ENCODE results near the gene C19orf25. TPM values are rescaled to one million over a fixed set of nuclear protein-coding genes. Genes with fewer than 3 reads are reported as not detected.

Gene C19orf25
- polyA plus RNA-seq, 1 of the 3 experiments (the other 2 are of a cell fraction): 25.3 TPM

GRCh38 chr19:1449467-1450442 lies 29.3 kb downstream of the C19orf25 start, which contains the start of gene APC2 (continued):
- TF ChIP-seq REST (IDR thresholded peaks at IDR 0.05; ENCODE audit: low read depth, low read length): no peak
- no peak for TF ChIP-seq FOXJ3 (CRISPR knock-in tag; IDR thresholded peaks at IDR 0.05)
- TF ChIP-seq POLR2AphosphoS5 (IDR thresholded peaks at IDR 0.05; ENCODE audit: low read depth, low read length): no peak
- TF ChIP-seq MEF2A (IDR thresholded peaks at IDR 0.05; ENCODE audit: borderline replicate concordance, low read depth): no peak
- TF ChIP-seq PBX3 (IDR thresholded peaks at IDR 0.05): 0 out of 2 replicates have a peak, but pooled peaks have one; percentile 13
- peak; percentile 62 for TF ChIP-seq CHD2 (IDR thresholded peaks at IDR 0.05; ENCODE audit: low read length, partially characterized antibody)
- TF ChIP-seq CTCF (IDR thresholded peaks at IDR 0.05): no peak
- TF ChIP-seq SMC3 (IDR thresholded peaks at IDR 0.05; ENCODE audit: low read depth, low read length): no peak

- Histone ChIP-seq H4K20me1 (ENCODE audit: insufficient read depth) (peaks cover 41% of the 10 kb centered on the region), H3K27me3 (ENCODE audit: insufficient read depth) (no peaks in the 10 kb centered on the region), H2AFZ (ENCODE audit: low read depth) (no peak overlapping the region), H3K79me2 (ENCODE audit: insufficient read depth) (no peaks in the 10 kb centered on the region), H3K9ac (no peak overlapping the region), H3K36me3 (replicated peaks in 1 of 2; ENCODE audit: control insufficient read depth in 1 of 2, insufficient read depth in 2 of 2, low read length in 1 of 2) (peaks cover 0 to 5% of the 10 kb centered on the region in 2 experiments), H3K4me1 (ENCODE audit: control insufficient read depth in 1 of 2, insufficient read depth in 2 of 2, low read depth in 1 of 2, low read length in 1 of 2) (peaks cover 3 to 46% of the 10 kb centered on the region in 2 experiments; a peak in 2 of 4 replicates), H3K9me3 (no peaks in the 10 kb centered on the region), H3K9me2 (no peaks in the 10 kb centered on the region), H3K27ac (ENCODE audit: low read depth in 2 of 2, low read length in 1 of 2) (no peak overlapping the region), H3K4me2 (no peak overlapping the region), H3F3A (replicated peaks; ENCODE audit: insufficient read depth) (peaks cover 30% of the 10 kb centered on the region), H3K4me3 (ENCODE audit: low read depth in 2 of 2, low read length in 1 of 2) (no peak overlapping the region)
- TF ChIP-seq POLR2AphosphoS5 (IDR thresholded peaks at IDR 0.05; ENCODE audit: low read depth, low read length): no peak
- POLR2A ChIA-PET: no interaction called here
- CTCF ChIA-PET: no interaction called here
- DNase-seq: no peak
- 94% methylated on average over 9 of the region's 9 CpGs for WGBS (ENCODE audit: low lambda C conversion rate)
These were observed 31.1 kb downstream of the C19orf25 start for GRCh38 chr19:1447944-1448343.

Measured in SK-N-SH (cell line).